A549 (cell line): Measurements from ENCODE around the gene IGSF23.

Experiments used
- CBX8 ChIP-seq: fragments of 200-600 bp; sonication (generic); IDR thresholded peaks from 2 replicates; pipeline ENCODE4 v1.6.1; 2016
- EP300 ChIP-seq, 2 experiments: fragments of >200 bp; sonication (Bioruptor Twin); formaldehyde crosslinking; IDR thresholded peaks; 2 replicates in 1 of 2; 3 replicates in 1 of 2; pipeline ENCODE4 v1.6.1; 2016 to 2017
- JUN ChIP-seq, 2 experiments: fragments of >200 bp; sonication (Bioruptor Twin); formaldehyde crosslinking; IDR thresholded peaks; 2 replicates in 1 of 2; 3 replicates in 1 of 2; pipeline ENCODE4 v1.6.1; 2016 to 2017
- KDM1A ChIP-seq: fragments of 200-600 bp; sonication (generic); IDR thresholded peaks from 2 replicates; pipeline ENCODE4 v1.6.1; 2016; ENCODE audit warnings: low read depth, mild to moderate bottlenecking
- MYC ChIP-seq: IDR thresholded peaks from 2 replicates; pipeline ENCODE4 v1.6.1; 2012; ENCODE audit warnings: mild to moderate bottlenecking, inconsistent platforms, low read length, improper control_type of control experiment, borderline replicate concordance
- NR3C1 ChIP-seq: fragments of >200 bp; sonication (Bioruptor Twin); formaldehyde crosslinking; IDR thresholded peaks from 3 replicates; pipeline ENCODE4 v1.6.1; 2017
- PHF8 ChIP-seq: fragments of 200-600 bp; sonication (generic); IDR thresholded peaks from 2 replicates; pipeline ENCODE4 v1.6.1; 2016; ENCODE audit warnings: low read depth, mild to moderate bottlenecking, antibody characterized with exemption, moderate library complexity, borderline replicate concordance
- POLR2A ChIP-seq: IDR thresholded peaks from 2 replicates; pipeline ENCODE4 v1.6.1; 2012; ENCODE audit warnings: mild to moderate bottlenecking, low read length
- RAD21 ChIP-seq, 2 experiments: fragments of >200 bp in 1 of 2; sonication (Bioruptor Twin) in 1 of 2; formaldehyde crosslinking in 1 of 2; IDR thresholded peaks in 1 of 2; conservative IDR thresholded peaks in 1 of 2; 2 replicates in 1 of 2; 3 replicates in 1 of 2; pipeline ENCODE4 v1.6.1; 2012 to 2018; ENCODE audit warnings: inconsistent platforms in 1 of 2
- ZSCAN20 ChIP-seq: fragments of 250-450 bp; sonication (Bioruptor Pico); IDR thresholded peaks from 2 replicates; pipeline ENCODE4 v1.8.0; 2022; ENCODE audit warnings: mild to moderate bottlenecking, moderate library complexity
- TF ChIP-seq, protein P1 (sequence below): fragments of >200 bp; sonication (Bioruptor Twin); formaldehyde crosslinking; IDR thresholded peaks from 3 replicates; pipeline ENCODE4 v1.5.1; 2016
- TF ChIP-seq, protein P2 (sequence below): fragments of 250-450 bp; sonication (Bioruptor Pico); IDR thresholded peaks from 2 replicates; pipeline ENCODE4 v1.5.0; 2020; ENCODE audit warnings: low read depth, mild to moderate bottlenecking, moderate library complexity
- TF ChIP-seq, protein P3 (sequence below): IDR thresholded peaks from 2 replicates; pipeline ENCODE4 v1.6.1; 2012
- TF ChIP-seq, protein P4 (sequence below): fragments of 200-600 bp; sonication (generic); IDR thresholded peaks from 2 replicates; pipeline ENCODE4 v1.6.1; 2016; ENCODE audit warnings: antibody characterized with exemption, mild to moderate bottlenecking, moderate library complexity

DNA sequence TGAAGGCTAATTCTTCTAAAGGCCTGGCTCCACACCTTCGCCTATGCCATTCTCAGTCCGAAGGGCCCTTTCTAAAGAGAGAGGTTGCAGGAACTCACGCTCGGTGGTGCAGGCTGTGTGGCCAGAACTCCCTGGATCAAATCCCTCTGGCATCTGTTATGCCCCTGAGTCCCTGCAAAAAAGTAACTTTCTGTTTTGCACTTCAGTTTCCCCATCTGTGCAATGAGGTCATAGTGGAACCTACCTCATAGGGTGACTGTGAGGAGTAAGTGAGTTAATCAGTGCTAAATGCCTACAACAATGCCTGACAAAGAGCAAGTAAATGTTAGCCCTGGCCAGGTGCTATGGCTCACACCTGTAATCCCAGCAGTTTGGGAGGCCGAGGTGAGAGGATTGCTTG lies 7.3 kb downstream of the IGSF23 start:
- TF ChIP-seq RAD21 (conservative IDR thresholded peaks at IDR 0.05 in 1 of 2, IDR thresholded peaks at IDR 0.05 in 1 of 2) (no peak), MYC (no peak), EP300 (IDR thresholded peaks at IDR 0.05) (no peak), POLR2A (no peak), ZSCAN20 (no peak), NR3C1 (no peak), JUN (IDR thresholded peaks at IDR 0.05) (no peak), CBX8 (no peak), KDM1A (no peak), PHF8 (no peak)
- TF ChIP-seq, protein P1, sequence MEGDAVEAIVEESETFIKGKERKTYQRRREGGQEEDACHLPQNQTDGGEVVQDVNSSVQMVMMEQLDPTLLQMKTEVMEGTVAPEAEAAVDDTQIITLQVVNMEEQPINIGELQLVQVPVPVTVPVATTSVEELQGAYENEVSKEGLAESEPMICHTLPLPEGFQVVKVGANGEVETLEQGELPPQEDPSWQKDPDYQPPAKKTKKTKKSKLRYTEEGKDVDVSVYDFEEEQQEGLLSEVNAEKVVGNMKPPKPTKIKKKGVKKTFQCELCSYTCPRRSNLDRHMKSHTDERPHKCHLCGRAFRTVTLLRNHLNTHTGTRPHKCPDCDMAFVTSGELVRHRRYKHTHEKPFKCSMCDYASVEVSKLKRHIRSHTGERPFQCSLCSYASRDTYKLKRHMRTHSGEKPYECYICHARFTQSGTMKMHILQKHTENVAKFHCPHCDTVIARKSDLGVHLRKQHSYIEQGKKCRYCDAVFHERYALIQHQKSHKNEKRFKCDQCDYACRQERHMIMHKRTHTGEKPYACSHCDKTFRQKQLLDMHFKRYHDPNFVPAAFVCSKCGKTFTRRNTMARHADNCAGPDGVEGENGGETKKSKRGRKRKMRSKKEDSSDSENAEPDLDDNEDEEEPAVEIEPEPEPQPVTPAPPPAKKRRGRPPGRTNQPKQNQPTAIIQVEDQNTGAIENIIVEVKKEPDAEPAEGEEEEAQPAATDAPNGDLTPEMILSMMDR: no peak
- TF ChIP-seq, protein P2, sequence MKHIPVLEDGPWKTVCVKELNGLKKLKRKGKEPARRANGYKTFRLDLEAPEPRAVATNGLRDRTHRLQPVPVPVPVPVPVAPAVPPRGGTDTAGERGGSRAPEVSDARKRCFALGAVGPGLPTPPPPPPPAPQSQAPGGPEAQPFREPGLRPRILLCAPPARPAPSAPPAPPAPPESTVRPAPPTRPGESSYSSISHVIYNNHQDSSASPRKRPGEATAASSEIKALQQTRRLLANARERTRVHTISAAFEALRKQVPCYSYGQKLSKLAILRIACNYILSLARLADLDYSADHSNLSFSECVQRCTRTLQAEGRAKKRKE (CRISPR knock-in tag): no peak
- TF ChIP-seq, protein P3, sequence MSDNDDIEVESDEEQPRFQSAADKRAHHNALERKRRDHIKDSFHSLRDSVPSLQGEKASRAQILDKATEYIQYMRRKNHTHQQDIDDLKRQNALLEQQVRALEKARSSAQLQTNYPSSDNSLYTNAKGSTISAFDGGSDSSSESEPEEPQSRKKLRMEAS: no peak
- TF ChIP-seq, protein P4, sequence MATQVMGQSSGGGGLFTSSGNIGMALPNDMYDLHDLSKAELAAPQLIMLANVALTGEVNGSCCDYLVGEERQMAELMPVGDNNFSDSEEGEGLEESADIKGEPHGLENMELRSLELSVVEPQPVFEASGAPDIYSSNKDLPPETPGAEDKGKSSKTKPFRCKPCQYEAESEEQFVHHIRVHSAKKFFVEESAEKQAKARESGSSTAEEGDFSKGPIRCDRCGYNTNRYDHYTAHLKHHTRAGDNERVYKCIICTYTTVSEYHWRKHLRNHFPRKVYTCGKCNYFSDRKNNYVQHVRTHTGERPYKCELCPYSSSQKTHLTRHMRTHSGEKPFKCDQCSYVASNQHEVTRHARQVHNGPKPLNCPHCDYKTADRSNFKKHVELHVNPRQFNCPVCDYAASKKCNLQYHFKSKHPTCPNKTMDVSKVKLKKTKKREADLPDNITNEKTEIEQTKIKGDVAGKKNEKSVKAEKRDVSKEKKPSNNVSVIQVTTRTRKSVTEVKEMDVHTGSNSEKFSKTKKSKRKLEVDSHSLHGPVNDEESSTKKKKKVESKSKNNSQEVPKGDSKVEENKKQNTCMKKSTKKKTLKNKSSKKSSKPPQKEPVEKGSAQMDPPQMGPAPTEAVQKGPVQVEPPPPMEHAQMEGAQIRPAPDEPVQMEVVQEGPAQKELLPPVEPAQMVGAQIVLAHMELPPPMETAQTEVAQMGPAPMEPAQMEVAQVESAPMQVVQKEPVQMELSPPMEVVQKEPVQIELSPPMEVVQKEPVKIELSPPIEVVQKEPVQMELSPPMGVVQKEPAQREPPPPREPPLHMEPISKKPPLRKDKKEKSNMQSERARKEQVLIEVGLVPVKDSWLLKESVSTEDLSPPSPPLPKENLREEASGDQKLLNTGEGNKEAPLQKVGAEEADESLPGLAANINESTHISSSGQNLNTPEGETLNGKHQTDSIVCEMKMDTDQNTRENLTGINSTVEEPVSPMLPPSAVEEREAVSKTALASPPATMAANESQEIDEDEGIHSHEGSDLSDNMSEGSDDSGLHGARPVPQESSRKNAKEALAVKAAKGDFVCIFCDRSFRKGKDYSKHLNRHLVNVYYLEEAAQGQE: no peak
